ENCODE measurements around the gene ARHGAP42.

Gene ARHGAP42

DNA sequence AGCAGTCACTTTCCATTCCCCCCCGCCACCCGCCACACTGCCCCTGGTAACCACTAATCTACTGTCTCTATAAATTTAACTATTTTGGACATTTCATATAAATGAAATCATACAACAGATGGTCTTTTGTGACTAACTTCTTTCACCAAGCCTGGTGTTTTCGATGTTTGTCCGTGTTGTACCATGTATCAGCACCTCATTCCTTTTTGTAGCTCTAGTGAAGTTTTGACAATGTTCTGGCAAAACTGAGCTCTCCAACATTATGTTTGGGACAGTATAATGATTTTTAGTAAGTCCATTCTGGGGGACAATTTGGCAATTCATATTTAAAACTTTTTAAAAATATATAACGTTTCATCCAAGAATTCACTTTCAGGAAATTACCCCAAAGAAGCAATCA is 45.6 kb upstream of the ARHGAP42 start:
- H3K27me3 ChIP-seq (ENCODE audit: low read length) = no peaks in the 10 kb centered on the region
- H3F3A ChIP-seq (ENCODE audit: insufficient read depth) = no peaks in the 10 kb centered on the region
- H3K9ac ChIP-seq (ENCODE audit: low read length) = no peak overlapping the region
- H3K4me2 ChIP-seq (ENCODE audit: low read depth, low read length, poor library complexity, severe bottlenecking) = no peak overlapping the region
- no peak for TF ChIP-seq EZH2phosphoT487 (conservative IDR thresholded peaks at IDR 0.05; ENCODE audit: low read length)
- TF ChIP-seq, protein P1, sequence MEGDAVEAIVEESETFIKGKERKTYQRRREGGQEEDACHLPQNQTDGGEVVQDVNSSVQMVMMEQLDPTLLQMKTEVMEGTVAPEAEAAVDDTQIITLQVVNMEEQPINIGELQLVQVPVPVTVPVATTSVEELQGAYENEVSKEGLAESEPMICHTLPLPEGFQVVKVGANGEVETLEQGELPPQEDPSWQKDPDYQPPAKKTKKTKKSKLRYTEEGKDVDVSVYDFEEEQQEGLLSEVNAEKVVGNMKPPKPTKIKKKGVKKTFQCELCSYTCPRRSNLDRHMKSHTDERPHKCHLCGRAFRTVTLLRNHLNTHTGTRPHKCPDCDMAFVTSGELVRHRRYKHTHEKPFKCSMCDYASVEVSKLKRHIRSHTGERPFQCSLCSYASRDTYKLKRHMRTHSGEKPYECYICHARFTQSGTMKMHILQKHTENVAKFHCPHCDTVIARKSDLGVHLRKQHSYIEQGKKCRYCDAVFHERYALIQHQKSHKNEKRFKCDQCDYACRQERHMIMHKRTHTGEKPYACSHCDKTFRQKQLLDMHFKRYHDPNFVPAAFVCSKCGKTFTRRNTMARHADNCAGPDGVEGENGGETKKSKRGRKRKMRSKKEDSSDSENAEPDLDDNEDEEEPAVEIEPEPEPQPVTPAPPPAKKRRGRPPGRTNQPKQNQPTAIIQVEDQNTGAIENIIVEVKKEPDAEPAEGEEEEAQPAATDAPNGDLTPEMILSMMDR (IDR thresholded peaks at IDR 0.05; ENCODE audit: insufficient read depth, low read length, poor library complexity, severe bottlenecking) = no peak
- H4K20me1 ChIP-seq (ENCODE audit: low read depth, low read length) = no peaks in the 10 kb centered on the region
- H3K9me3 ChIP-seq (ENCODE audit: insufficient read depth, low read length) = no peaks in the 10 kb centered on the region
- no peaks in the 10 kb centered on the region for H3K79me2 ChIP-seq (ENCODE audit: insufficient read depth, low read length)
- H3K9me2 ChIP-seq (replicated peaks; ENCODE audit: insufficient read depth, low read length) = no peaks in the 10 kb centered on the region
- no peak overlapping the region for H3K27ac ChIP-seq (ENCODE audit: low read depth, low read length)
- no peak overlapping the region for H2AFZ ChIP-seq (ENCODE audit: low read depth, low read length, severe bottlenecking)
- H3K36me3 ChIP-seq (ENCODE audit: low read length) = no peaks in the 10 kb centered on the region
- no peak overlapping the region for H3K4me3 ChIP-seq (ENCODE audit: insufficient read depth, low read length, poor library complexity, severe bottlenecking)

DNA sequence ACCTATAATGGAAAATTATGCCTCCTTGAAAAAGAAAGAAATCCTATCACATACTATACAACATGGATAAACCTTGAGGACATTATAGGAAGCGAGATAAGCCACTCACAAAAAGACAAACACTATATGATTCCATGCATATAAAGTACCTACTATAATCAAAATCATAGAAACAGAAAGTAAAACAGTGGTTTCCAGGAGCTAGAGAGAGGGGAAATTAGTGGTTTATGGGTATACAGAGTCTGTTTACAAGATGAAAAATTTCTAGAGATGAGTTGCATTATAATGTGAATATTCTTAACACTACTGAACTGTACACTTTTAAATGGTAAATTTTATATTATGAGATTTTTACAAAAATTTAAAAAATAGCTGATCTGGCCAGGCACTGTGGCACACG is 40.5 kb upstream of the ARHGAP42 start:
- Histone ChIP-seq H3K27ac (ENCODE audit: low read depth, low read length) (no peak overlapping the region), H3K36me3 (ENCODE audit: low read length) (no peaks in the 10 kb centered on the region), H3K4me2 (ENCODE audit: low read depth, low read length, poor library complexity, severe bottlenecking) (no peak overlapping the region), H3K27me3 (ENCODE audit: low read length) (no peaks in the 10 kb centered on the region), H3K9ac (ENCODE audit: low read length) (no peak overlapping the region), H3F3A (ENCODE audit: insufficient read depth) (no peaks in the 10 kb centered on the region), H3K4me3 (ENCODE audit: insufficient read depth, low read length, poor library complexity, severe bottlenecking) (no peak overlapping the region), H3K79me2 (ENCODE audit: insufficient read depth, low read length) (no peaks in the 10 kb centered on the region), H4K20me1 (ENCODE audit: low read depth, low read length) (no peaks in the 10 kb centered on the region), H3K9me2 (replicated peaks; ENCODE audit: insufficient read depth, low read length) (no peaks in the 10 kb centered on the region), H3K9me3 (ENCODE audit: insufficient read depth, low read length) (no peaks in the 10 kb centered on the region), H2AFZ (ENCODE audit: low read depth, low read length, severe bottlenecking) (no peak overlapping the region)
- TF ChIP-seq, protein P1 (IDR thresholded peaks at IDR 0.05; ENCODE audit: insufficient read depth, low read length, poor library complexity, severe bottlenecking) = no peak
- TF ChIP-seq EZH2phosphoT487 (conservative IDR thresholded peaks at IDR 0.05; ENCODE audit: low read length) = no peak

DNA sequence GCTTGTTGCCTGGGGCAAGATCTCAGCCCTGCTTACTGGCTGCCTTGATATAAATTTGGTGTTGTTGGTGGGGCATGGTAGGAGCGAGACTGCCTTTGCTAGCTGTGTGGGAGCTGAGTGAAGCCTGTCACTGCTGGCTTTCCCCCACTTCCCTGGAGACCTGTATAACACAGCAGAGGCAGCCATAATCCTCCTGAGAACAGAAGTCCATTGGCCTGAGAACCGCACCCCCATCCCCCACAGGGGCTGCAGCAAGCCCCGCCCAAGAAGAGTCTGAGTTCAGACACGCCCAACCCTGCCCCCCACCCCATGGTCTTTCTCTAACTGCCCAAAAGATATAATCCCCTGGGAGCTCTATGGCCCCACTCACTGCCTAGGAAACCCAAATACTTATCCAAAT is 39.2 kb upstream of the ARHGAP42 start:
- H3F3A ChIP-seq (ENCODE audit: insufficient read depth) = no peaks in the 10 kb centered on the region
- no peaks in the 10 kb centered on the region for H3K9me2 ChIP-seq (replicated peaks; ENCODE audit: insufficient read depth, low read length)
- H3K36me3 ChIP-seq (ENCODE audit: low read length) = no peaks in the 10 kb centered on the region
- no peak overlapping the region for H3K4me3 ChIP-seq (ENCODE audit: insufficient read depth, low read length, poor library complexity, severe bottlenecking)
- H3K4me2 ChIP-seq (ENCODE audit: low read depth, low read length, poor library complexity, severe bottlenecking) = no peak overlapping the region
- H4K20me1 ChIP-seq (ENCODE audit: low read depth, low read length) = no peaks in the 10 kb centered on the region
- no peaks in the 10 kb centered on the region for H3K79me2 ChIP-seq (ENCODE audit: insufficient read depth, low read length)
- no peak overlapping the region for H3K27ac ChIP-seq (ENCODE audit: low read depth, low read length)
- no peaks in the 10 kb centered on the region for H3K27me3 ChIP-seq (ENCODE audit: low read length)
- no peak overlapping the region for H2AFZ ChIP-seq (ENCODE audit: low read depth, low read length, severe bottlenecking)
- no peak overlapping the region for H3K9ac ChIP-seq (ENCODE audit: low read length)
- H3K9me3 ChIP-seq (ENCODE audit: insufficient read depth, low read length) = no peaks in the 10 kb centered on the region
- TF ChIP-seq, protein P1 (IDR thresholded peaks at IDR 0.05; ENCODE audit: insufficient read depth, low read length, poor library complexity, severe bottlenecking) = no peak
- no peak for TF ChIP-seq EZH2phosphoT487 (conservative IDR thresholded peaks at IDR 0.05; ENCODE audit: low read length)

All from SU-DHL-6 (cell line).